ENCODE data around the gene STEAP4. TPM values are rescaled to one million over a fixed set of nuclear protein-coding genes. Genes with fewer than 3 reads are reported as not detected.

Gene STEAP4
- polyA plus RNA-seq, 1 of the 3 experiments (the other 2 are of a cell fraction): not detected

GRCh38 chr7:88310956-88311674 lies 4.4 kb upstream of the STEAP4 start:
- WGBS (ENCODE audit: low lambda C conversion rate): 29% methylated on average over 4 of the region's 4 CpGs
- Histone ChIP-seq H3K4me1 (ENCODE audit: control insufficient read depth in 1 of 2, insufficient read depth in 2 of 2, low read depth in 1 of 2, low read length in 1 of 2) (no peaks in the 10 kb centered on the region; a peak in 1 of 4 replicates), H3K9me3 (no peaks in the 10 kb centered on the region), H3K9ac (no peak overlapping the region), H3F3A (replicated peaks; ENCODE audit: insufficient read depth) (no peaks in the 10 kb centered on the region), H3K36me3 (replicated peaks in 1 of 2; ENCODE audit: control insufficient read depth in 1 of 2, insufficient read depth in 2 of 2, low read length in 1 of 2) (no peaks in the 10 kb centered on the region), H3K27me3 (ENCODE audit: insufficient read depth) (no peaks in the 10 kb centered on the region), H4K20me1 (ENCODE audit: insufficient read depth) (no peaks in the 10 kb centered on the region), H2AFZ (ENCODE audit: low read depth) (no peak overlapping the region), H3K4me3 (ENCODE audit: low read depth in 2 of 2, low read length in 1 of 2) (no peak overlapping the region), H3K9me2 (no peaks in the 10 kb centered on the region), H3K27ac (ENCODE audit: low read depth in 2 of 2, low read length in 1 of 2) (no peak overlapping the region), H3K4me2 (no peak overlapping the region), H3K79me2 (ENCODE audit: insufficient read depth) (no peaks in the 10 kb centered on the region)
- ChIA-PET POLR2A (no interaction called here), CTCF (no interaction called here)
- DNase-seq: no peak
- no peak for TF ChIP-seq EP300 (IDR thresholded peaks at IDR 0.05; ENCODE audit: borderline replicate concordance in 1 of 2, low read depth in 1 of 2, low read length in 1 of 2)
- TF ChIP-seq, protein P1, sequence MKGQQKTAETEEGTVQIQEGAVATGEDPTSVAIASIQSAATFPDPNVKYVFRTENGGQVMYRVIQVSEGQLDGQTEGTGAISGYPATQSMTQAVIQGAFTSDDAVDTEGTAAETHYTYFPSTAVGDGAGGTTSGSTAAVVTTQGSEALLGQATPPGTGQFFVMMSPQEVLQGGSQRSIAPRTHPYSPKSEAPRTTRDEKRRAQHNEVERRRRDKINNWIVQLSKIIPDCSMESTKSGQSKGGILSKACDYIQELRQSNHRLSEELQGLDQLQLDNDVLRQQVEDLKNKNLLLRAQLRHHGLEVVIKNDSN (IDR thresholded peaks at IDR 0.05; ENCODE audit: borderline replicate concordance, low read depth): 0 out of 2 replicates have a peak, but pooled peaks have one; percentile 26

- Histone ChIP-seq H3K9me3 (no peaks in the 10 kb centered on the region), H2AFZ (ENCODE audit: low read depth) (no peak overlapping the region), H3F3A (replicated peaks; ENCODE audit: insufficient read depth) (no peaks in the 10 kb centered on the region), H4K20me1 (ENCODE audit: insufficient read depth) (no peaks in the 10 kb centered on the region), H3K27me3 (ENCODE audit: insufficient read depth) (no peaks in the 10 kb centered on the region), H3K4me1 (ENCODE audit: control insufficient read depth in 1 of 2, insufficient read depth in 2 of 2, low read depth in 1 of 2, low read length in 1 of 2) (no peaks in the 10 kb centered on the region; a peak in 1 of 4 replicates), H3K9me2 (no peaks in the 10 kb centered on the region), H3K36me3 (replicated peaks in 1 of 2; ENCODE audit: control insufficient read depth in 1 of 2, insufficient read depth in 2 of 2, low read length in 1 of 2) (no peaks in the 10 kb centered on the region), H3K4me2 (no peak overlapping the region), H3K9ac (no peak overlapping the region), H3K27ac (ENCODE audit: low read depth in 2 of 2, low read length in 1 of 2) (no peak overlapping the region), H3K79me2 (ENCODE audit: insufficient read depth) (no peaks in the 10 kb centered on the region), H3K4me3 (ENCODE audit: low read depth in 2 of 2, low read length in 1 of 2) (no peak overlapping the region)
- CTCF ChIA-PET: interaction anchor here (1.6 kb wide), 1 partner anchor 36 kb away, joined by 4 read pairs; no protein-coding TSS in a partner anchor
- POLR2A ChIA-PET: no interaction called here
- DNase-seq: no peak
- WGBS (ENCODE audit: low lambda C conversion rate): 56% methylated on average over 2 of the region's 2 CpGs
- TF ChIP-seq ELF1 (IDR thresholded peaks at IDR 0.05) (no peak), GABPA (IDR thresholded peaks at IDR 0.05; ENCODE audit: low read depth) (no peak), GATA2 (CRISPR knock-in tag; IDR thresholded peaks at IDR 0.05) (no peak), CTCF (IDR thresholded peaks at IDR 0.05) (no peak), TCF12 (IDR thresholded peaks at IDR 0.05) (no peak), USF2 (IDR thresholded peaks at IDR 0.05; ENCODE audit: borderline replicate concordance, low read depth, low read length) (no peak), RCOR1 (IDR thresholded peaks at IDR 0.05; ENCODE audit: low read length) (no peak), FOSL2 (IDR thresholded peaks at IDR 0.05; ENCODE audit: borderline replicate concordance, low read depth) (no peak), FOXJ3 (CRISPR knock-in tag; IDR thresholded peaks at IDR 0.05) (no peak), SIN3A (IDR thresholded peaks at IDR 0.05; ENCODE audit: borderline replicate concordance, low read depth, low read length) (no peak), NFIC (IDR thresholded peaks at IDR 0.05; ENCODE audit: borderline replicate concordance) (no peak), MXI1 (IDR thresholded peaks at IDR 0.05; ENCODE audit: low read depth, low read length) (no peak), RFX5 (IDR thresholded peaks at IDR 0.05; ENCODE audit: low read length) (no peak), FOXM1 (IDR thresholded peaks at IDR 0.05; ENCODE audit: low read depth) (no peak), CHD2 (IDR thresholded peaks at IDR 0.05; ENCODE audit: low read length, partially characterized antibody) (no peak)
- TF ChIP-seq, protein P2, sequence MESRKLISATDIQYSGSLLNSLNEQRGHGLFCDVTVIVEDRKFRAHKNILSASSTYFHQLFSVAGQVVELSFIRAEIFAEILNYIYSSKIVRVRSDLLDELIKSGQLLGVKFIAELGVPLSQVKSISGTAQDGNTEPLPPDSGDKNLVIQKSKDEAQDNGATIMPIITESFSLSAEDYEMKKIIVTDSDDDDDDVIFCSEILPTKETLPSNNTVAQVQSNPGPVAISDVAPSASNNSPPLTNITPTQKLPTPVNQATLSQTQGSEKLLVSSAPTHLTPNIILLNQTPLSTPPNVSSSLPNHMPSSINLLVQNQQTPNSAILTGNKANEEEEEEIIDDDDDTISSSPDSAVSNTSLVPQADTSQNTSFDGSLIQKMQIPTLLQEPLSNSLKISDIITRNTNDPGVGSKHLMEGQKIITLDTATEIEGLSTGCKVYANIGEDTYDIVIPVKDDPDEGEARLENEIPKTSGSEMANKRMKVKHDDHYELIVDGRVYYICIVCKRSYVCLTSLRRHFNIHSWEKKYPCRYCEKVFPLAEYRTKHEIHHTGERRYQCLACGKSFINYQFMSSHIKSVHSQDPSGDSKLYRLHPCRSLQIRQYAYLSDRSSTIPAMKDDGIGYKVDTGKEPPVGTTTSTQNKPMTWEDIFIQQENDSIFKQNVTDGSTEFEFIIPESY (IDR thresholded peaks at IDR 0.05; ENCODE audit: borderline replicate concordance, low read depth): no peak
- TF ChIP-seq, protein P1 (IDR thresholded peaks at IDR 0.05; ENCODE audit: borderline replicate concordance, low read depth): no peak
- TF ChIP-seq, protein P3, sequence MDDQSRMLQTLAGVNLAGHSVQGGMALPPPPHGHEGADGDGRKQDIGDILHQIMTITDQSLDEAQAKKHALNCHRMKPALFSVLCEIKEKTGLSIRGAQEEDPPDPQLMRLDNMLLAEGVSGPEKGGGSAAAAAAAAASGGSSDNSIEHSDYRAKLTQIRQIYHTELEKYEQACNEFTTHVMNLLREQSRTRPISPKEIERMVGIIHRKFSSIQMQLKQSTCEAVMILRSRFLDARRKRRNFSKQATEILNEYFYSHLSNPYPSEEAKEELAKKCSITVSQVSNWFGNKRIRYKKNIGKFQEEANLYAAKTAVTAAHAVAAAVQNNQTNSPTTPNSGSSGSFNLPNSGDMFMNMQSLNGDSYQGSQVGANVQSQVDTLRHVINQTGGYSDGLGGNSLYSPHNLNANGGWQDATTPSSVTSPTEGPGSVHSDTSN (IDR thresholded peaks at IDR 0.05): no peak
These were observed 3.1 kb upstream of the STEAP4 start for GRCh38 chr7:88309819-88310218.
